Skeletal muscle satellite cell (primary cell): ENCODE data around the gene DNM3.
A peak's percentile ranks its signal among the peaks of the same experiment; 100 is the strongest.

Experiments
- H3K27me3 ChIP-seq: 2 replicates; pipeline ENCODE4 v1.7.0; 2013; ENCODE audit warnings: low read length; ENCODE audit not compliant: control insufficient read depth, insufficient read depth
- H3K36me3 ChIP-seq: 2 replicates; pipeline ENCODE4 v1.7.0; 2013; ENCODE audit warnings: mild to moderate bottlenecking, control low read depth, low read length; ENCODE audit not compliant: insufficient read depth
- H3K4me1 ChIP-seq: 2 replicates; pipeline ENCODE4 v1.7.0; 2013; ENCODE audit warnings: low read length; ENCODE audit not compliant: control insufficient read depth, insufficient read depth
- H3K4me2 ChIP-seq: 2 replicates; pipeline ENCODE4 v1.7.0; 2013; ENCODE audit warnings: mild to moderate bottlenecking, low read length
- H3K4me3 ChIP-seq: 2 replicates; pipeline ENCODE4 v1.7.0; 2013; ENCODE audit warnings: low read length
- H3K9ac ChIP-seq: 2 replicates; pipeline ENCODE4 v1.7.0; 2013; ENCODE audit warnings: mild to moderate bottlenecking, low read depth, low read length, moderate library complexity
- H3K9me3 ChIP-seq: replicated peaks from 2 replicates; pipeline ENCODE4 v1.7.0; 2013; ENCODE audit warnings: mild to moderate bottlenecking, control low read depth, low read length

DNM3 gene

DNA sequence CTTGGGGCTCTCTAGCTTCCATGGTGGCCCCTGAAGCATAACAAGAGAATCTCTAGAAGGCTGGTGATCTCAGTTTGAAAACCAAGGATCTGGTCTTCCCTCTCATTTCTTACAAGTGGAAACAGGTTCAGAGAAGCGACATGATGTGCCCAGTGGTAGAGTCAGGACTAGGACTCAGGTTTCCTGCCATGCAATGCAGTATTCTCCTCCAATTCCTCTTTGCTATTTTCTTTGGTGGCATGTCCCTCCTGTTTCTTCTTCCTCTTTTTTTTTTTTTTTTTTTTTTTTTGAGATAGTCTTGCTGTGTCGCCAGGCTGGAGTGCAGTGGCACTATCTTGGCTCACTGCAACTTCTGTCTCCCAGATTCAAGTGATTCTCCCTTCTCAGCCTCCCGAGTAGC is 383.6 kb downstream of the DNM3 start:
- H3K4me1 ChIP-seq = no peaks in the 10 kb centered on the region
- no peaks in the 10 kb centered on the region for H3K36me3 ChIP-seq
- no peaks in the 10 kb centered on the region for H3K27me3 ChIP-seq
- no peak overlapping the region for H3K4me3 ChIP-seq
- H3K9me3 ChIP-seq = no peaks in the 10 kb centered on the region
- H3K4me2 ChIP-seq = no peak overlapping the region
- H3K9ac ChIP-seq = no peak overlapping the region

DNA sequence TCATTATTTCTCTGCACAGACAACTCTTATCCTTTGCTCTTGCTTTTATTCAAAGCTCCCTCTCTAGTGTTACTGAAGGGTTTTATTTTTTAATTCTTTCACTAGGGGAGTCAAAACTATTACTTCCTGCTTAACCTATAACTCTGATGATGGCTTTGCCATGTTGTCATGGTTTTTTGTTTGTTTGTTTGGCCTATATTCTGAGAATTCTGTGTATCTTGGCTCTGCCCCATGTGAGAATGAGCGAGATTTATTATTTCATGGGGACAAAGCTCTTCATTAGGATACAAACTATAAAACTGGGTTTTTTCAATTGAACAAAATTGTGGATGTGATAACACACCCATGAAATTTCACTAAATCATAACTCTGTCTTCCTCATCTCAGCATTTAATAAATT is 388.6 kb downstream of the DNM3 start:
- no peak overlapping the region for H3K4me3 ChIP-seq
- H3K27me3 ChIP-seq = no peaks in the 10 kb centered on the region
- H3K4me2 ChIP-seq = no peak overlapping the region
- H3K36me3 ChIP-seq = no peaks in the 10 kb centered on the region
- no peaks in the 10 kb centered on the region for H3K4me1 ChIP-seq
- H3K9me3 ChIP-seq = no peaks in the 10 kb centered on the region
- H3K9ac ChIP-seq = no peak overlapping the region

DNA sequence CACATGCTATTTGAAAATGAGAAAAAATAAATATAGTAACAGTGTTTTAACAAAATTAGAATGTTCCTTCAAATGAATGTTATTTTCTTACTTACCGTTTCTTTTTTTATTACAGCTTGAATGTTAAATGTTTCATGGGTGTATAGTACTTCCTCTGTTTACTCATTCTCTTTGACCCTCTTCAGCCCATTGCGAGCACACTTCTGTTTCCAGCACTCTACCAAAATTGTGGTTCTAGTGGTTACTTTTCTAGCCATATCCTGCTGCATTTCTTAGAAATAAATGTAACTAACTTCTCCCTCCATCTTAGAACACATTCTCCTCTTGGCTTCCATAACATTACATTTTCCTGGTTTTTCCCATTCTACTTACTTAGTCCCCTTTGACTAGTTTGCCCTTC is 389.2 kb downstream of the DNM3 start:
- no peaks in the 10 kb centered on the region for H3K27me3 ChIP-seq
- no peaks in the 10 kb centered on the region for H3K36me3 ChIP-seq
- H3K4me1 ChIP-seq = no peaks in the 10 kb centered on the region
- H3K4me2 ChIP-seq = no peak overlapping the region
- H3K9ac ChIP-seq = no peak overlapping the region
- no peaks in the 10 kb centered on the region for H3K9me3 ChIP-seq
- no peak overlapping the region for H3K4me3 ChIP-seq

DNA sequence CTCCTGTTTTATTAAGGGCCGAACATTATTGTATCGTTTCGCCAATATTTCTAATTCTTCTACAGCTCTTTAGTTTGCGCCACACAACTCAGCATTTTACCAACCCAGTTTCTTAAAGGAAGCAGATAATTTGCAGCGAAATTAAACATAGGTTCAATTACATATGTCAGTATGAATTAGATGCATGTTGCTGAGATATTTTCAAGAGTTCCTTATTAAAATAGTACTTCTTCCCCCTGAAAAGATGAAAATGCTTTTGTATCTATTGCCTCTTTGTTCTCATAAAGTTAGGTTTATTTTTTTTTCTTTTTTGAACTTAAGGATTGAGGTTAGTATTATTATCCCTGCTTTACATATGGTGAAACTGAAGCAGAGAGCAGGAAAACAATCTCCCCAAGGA is 395.7 kb downstream of the DNM3 start:
- H3K27me3 ChIP-seq = no peaks in the 10 kb centered on the region
- no peaks in the 10 kb centered on the region for H3K4me1 ChIP-seq
- no peak overlapping the region for H3K4me3 ChIP-seq
- no peaks in the 10 kb centered on the region for H3K9me3 ChIP-seq
- H3K9ac ChIP-seq = no peak overlapping the region
- no peak overlapping the region for H3K4me2 ChIP-seq
- no peaks in the 10 kb centered on the region for H3K36me3 ChIP-seq

DNA sequence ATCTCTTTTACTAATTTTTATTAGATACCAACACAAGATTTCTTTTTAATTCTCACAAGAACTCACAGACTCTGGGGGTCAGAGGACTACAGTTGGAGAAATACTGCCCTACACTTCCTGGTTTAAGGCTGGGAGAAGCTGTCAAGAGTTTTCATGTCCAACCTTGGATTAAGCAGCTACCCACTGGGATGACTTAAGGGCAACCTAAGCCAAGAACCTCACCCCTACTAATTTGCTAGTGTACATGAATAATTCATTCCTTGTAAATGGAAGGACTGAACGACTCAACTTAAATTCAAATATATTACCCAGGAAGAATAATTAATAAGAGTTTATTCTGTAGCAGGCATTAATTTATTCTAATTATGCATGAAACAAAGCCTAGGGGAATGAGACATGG is 396.9 kb downstream of the DNM3 start:
- H3K27me3 ChIP-seq = no peaks in the 10 kb centered on the region
- H3K4me1 ChIP-seq = no peaks in the 10 kb centered on the region
- no peak overlapping the region for H3K4me2 ChIP-seq
- no peaks in the 10 kb centered on the region for H3K36me3 ChIP-seq
- no peaks in the 10 kb centered on the region for H3K9me3 ChIP-seq
- no peak overlapping the region for H3K9ac ChIP-seq
- no peak overlapping the region for H3K4me3 ChIP-seq

DNA sequence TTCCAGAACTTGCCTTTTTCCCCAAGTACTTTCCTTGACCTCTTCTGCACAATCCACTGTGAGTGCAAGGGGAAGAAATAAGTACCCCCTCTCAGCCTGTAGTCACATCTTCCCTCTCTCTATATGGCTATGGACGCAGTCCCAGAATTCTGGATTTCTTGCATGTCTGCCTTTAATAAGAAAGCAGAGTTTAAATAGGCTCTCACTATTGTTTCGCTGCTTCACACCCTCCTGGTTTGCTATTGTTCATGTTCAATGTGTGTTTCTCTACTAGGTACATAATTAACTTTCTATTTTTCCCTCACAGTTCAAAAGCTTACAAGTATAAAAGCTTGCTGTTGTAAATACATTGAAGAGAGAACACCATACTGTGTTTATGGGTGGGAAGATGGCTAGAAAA is 397.7 kb downstream of the DNM3 start:
- H3K27me3 ChIP-seq = no peaks in the 10 kb centered on the region
- no peaks in the 10 kb centered on the region for H3K9me3 ChIP-seq
- no peaks in the 10 kb centered on the region for H3K4me1 ChIP-seq
- no peak overlapping the region for H3K4me2 ChIP-seq
- no peak overlapping the region for H3K9ac ChIP-seq
- no peak overlapping the region for H3K4me3 ChIP-seq
- H3K36me3 ChIP-seq = no peaks in the 10 kb centered on the region

DNA sequence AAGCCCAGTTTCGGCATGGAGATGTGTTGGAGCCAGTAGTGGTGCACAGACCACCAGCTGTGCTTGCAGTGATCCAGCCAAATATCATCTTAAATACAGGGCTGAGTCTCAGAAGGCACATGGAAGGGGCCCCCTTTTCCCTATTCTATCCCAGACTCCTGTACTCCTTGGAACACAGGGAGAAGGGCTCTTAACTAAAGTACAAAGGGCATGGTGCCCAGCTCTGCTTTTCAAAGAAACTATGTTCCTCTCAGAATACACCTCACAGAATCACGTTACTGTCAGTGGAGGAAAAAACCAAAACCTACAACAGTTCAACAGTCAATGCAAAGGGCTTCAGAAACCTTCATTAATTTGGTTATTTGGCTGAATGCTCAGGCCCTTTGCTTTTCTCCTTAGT is 398.6 kb downstream of the DNM3 start:
- Histone ChIP-seq H3K27me3 (no peaks in the 10 kb centered on the region), H3K9me3 (no peaks in the 10 kb centered on the region), H3K4me2 (no peak overlapping the region), H3K9ac (no peak overlapping the region), H3K4me3 (no peak overlapping the region), H3K4me1 (no peaks in the 10 kb centered on the region), H3K36me3 (no peaks in the 10 kb centered on the region)

DNA sequence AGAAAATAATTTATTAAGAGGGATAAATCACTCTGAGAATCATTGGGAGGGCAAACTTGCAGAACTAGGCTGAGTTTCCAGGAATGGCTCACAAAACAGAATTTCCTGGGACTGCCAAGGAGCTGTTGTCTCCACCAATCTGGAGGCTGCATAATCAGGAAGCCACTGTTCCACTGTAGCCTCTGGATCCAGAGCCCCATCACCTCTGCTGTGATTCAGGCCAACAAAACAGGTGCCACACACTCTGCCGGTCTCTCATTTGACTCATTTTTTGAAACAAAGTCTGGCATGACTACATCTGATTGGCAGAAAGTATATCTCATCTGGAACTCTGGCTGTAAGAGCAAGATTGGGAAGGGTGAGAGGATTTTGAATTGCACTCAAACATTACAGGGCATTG is 400.2 kb downstream of the DNM3 start:
- Histone ChIP-seq H3K27me3 (no peaks in the 10 kb centered on the region), H3K9ac (no peak overlapping the region), H3K4me1 (peaks cover 11% of the 10 kb centered on the region), H3K4me2 (no peak overlapping the region), H3K9me3 (no peaks in the 10 kb centered on the region), H3K4me3 (no peak overlapping the region), H3K36me3 (no peaks in the 10 kb centered on the region)

DNA sequence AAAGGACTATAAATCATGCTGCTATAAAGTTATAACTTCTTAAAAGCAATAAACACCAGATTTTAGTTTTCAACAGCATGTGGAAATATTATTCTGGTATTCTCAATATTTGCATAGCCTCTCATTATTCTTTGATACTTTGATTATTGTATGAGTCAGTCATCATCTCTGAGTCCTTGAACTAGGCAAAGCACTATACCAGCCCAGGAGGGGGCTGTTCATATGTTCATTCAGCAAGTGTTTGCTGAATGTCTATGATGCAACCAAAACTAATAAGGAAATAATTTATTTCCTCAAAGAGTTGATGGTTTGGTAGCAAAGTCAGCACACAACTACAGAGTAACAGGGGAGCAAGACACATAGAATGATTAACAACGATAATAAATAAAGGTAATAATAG is 403.6 kb downstream of the DNM3 start:
- Histone ChIP-seq H3K9ac (no peak overlapping the region), H3K4me3 (no peak overlapping the region), H3K4me1 (peaks cover 19% of the 10 kb centered on the region), H3K27me3 (no peaks in the 10 kb centered on the region), H3K4me2 (no peak overlapping the region), H3K9me3 (no peaks in the 10 kb centered on the region), H3K36me3 (no peaks in the 10 kb centered on the region)

DNA sequence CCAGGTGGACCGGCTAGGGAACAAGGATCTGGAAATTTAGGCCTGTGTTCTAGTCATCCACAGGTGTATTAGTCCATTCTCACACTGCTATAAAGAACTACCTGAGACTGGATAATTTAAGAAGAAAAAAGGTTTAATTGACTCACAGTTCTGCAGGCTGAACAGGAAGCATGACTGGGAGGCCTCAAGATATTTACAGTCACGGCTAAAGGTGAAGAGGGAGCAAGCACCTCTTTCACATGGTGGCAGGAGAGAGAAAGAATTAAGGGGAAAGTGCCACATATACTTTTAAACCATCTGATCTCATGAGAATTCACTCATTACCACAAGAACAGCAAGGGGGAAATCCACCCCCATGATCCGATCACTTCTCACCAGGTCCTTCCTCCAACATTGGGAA is 404.5 kb downstream of the DNM3 start:
- H3K27me3 ChIP-seq = no peaks in the 10 kb centered on the region
- H3K4me2 ChIP-seq = no peak overlapping the region
- no peaks in the 10 kb centered on the region for H3K9me3 ChIP-seq
- H3K36me3 ChIP-seq = no peaks in the 10 kb centered on the region
- H3K9ac ChIP-seq = no peak overlapping the region
- no peak overlapping the region for H3K4me3 ChIP-seq
- H3K4me1 ChIP-seq = peaks cover 19% of the 10 kb centered on the region

DNA sequence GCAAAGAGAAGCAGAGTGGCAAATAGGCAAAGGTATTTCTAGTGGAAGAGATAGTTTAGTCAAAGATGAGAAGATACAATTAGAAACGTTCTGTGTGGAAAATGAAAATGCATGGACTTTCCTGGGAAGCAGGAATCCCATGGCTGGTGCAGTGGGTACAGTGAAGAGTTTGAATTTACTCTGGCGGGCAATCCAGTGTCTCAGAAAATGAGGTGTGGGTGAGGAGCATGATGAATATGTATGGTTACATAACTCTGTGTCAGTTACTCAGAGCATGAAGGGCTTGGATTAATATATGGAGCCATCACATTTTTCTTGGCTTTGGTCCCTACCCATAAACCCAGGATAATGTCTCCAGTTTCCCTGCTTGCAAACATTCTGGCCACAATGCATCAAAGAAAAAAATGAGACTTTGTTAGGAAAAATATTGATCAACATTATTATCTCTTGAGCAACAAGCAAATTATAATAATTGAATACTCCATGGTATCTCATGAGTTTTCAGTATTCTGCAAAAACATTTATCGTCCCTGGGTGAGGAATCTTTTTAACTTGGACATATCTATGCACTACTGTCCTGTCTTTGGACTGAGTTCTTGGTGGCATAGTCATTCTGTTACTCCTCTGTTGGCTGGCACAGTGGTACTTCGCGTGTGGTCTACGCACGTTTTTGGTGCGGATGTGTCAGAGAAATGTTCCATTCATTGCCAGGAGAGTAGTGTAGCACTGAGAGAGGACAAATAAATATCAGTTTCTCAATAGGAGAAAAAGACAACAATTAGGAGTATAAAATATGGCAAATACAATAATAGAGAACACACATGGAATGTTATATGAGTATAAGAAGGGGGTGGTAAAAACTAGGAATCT is 405.5 kb downstream of the DNM3 start:
- no peaks in the 10 kb centered on the region for H3K27me3 ChIP-seq
- H3K4me3 ChIP-seq = no peak overlapping the region
- peaks cover 23% of the 10 kb centered on the region for H3K4me1 ChIP-seq
- peak overlapping the region; percentile 54 for H3K4me2 ChIP-seq
- no peaks in the 10 kb centered on the region for H3K36me3 ChIP-seq
- H3K9me3 ChIP-seq = no peaks in the 10 kb centered on the region
- H3K9ac ChIP-seq = no peak overlapping the region

DNA sequence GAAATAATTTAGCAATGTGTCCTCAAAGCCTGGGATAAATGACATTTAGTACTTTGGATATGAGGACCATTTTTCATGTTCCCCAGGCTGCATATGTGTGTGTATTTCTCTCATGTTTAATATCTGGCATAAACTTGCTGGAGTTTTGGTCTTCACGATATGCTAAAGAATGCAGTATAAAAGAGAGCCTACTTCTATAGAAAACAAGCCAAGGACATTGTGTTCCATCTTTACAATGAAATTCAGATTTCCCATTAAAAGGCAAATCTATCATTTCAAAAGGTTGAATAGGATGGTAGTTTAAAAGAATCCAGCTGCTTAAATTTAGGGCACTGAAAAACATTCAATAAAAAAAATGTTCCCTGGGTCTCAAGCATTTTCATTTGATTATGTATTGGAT is 410.2 kb downstream of the DNM3 start:
- Histone ChIP-seq H3K9ac (no peak overlapping the region), H3K4me3 (no peak overlapping the region), H3K4me1 (peaks cover 39% of the 10 kb centered on the region), H3K36me3 (no peaks in the 10 kb centered on the region), H3K9me3 (no peaks in the 10 kb centered on the region), H3K4me2 (no peak overlapping the region), H3K27me3 (no peaks in the 10 kb centered on the region)
